DLD1 (cell line): Measurements from ENCODE around the gene FSCN2.

ENCODE experiments used
- in situ Hi-C: cut with HindIII; loops from 2 replicates; pipeline ENCODE4 v1.10.0; 2017; ENCODE audit warnings: low sequenced_read_pairs

Gene FSCN2

DNA sequence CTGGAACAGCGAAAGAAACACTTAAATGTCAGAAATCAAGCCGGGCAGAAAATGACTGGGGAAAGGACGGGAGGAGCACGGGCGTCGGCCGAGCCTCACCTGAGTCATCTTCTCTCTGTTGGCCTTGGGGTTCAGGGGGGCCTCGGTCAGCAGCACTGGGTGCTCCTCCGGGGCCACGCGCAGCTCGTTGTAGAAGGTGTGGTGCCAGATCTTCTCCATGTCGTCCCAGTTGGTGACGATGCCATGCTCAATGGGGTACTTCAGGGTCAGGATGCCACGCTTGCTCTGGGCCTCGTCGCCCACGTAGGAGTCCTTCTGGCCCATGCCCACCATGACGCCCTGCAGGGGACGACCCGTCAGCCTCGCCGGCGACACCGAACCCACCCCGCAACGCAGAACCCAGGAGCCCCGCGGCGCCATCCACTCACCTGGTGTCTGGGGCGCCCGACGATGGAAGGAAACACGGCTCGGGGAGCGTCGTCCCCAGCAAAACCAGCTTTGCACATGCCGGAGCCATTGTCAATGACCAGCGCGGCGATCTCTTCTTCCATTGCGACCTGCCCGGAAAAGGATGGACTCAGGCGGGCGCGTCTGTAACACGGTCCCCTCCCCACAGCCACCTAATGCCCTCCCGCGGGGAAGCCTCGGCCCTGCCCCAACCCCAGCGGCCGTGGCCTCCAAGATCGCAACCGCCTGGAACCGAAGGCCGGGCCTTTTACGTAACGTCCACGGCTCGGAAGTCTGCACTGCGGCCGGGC lies 16.2 kb upstream of the FSCN2 start:
- in situ Hi-C loops: no loop called here

DNA sequence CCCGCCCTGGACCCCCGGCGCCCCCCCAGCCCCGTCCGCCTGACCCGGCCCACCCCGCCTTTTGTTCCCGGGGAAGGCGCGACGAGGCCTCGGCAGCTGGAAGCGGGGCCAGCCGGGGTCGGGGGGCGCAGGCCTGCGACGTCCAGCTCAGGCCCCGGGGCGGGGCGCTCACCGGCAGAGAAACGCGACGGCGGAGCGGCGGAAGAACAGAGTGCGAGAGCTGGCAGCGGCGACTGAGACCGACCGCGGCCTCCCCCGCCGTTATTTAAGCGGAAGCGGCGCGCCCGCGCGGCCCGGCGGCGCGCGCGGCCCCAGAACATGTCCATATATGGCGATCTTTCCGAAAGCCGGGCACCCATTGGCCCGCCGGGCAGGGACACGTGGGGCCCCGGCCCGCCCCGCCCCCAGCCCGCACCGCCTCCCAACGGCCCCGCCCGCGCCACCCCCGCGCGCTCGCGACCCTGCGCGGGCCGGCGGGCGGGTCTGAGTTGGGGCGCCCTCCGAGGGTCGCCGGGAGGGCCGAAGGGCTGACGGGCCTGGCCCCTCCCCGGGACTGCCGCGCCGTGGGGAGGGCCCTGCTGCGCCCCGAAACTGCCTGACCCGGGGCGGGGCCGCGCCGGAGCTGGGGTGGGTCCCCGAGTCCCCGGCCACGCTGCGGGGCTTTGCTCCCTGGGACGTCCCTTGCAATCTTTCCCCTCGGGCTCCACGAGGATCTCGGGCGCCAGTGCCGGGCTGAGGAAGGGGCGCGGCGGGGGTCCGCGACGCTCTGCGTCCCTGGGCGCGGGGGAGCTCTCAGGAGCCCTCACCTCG lies 15.4 kb upstream of the FSCN2 start, which contains the start of gene ACTG1:
ACTG1 (minus strand) TSS at position 238 of the 810 bp plus-strand sequence. CDS start 445 bp downstream, outside the sequence.
- in situ Hi-C loops: no loop called here

GRCh38 chr17:81513372-81513752 lies 14.8 kb upstream of the FSCN2 start:
- in situ Hi-C loops: no loop called here

- in situ Hi-C loops: no loop called here
These were observed 14.3 kb upstream of the FSCN2 start for GRCh38 chr17:81513753-81514488.

DNA sequence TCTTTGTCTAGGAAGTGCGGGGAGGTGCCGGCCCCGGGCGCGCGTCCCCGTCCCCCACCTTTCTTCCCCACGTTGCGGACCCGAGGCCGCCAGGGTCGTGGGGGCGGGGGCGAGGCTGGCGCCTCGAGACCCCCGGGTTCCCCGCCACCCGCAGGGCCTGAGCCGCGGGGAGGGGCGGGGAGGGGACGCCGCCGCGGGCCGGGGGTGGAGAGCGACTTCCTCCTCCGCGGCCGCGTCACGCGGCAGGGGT lies 13.8 kb upstream of the FSCN2 start:
- in situ Hi-C loops: no loop called here

DNA sequence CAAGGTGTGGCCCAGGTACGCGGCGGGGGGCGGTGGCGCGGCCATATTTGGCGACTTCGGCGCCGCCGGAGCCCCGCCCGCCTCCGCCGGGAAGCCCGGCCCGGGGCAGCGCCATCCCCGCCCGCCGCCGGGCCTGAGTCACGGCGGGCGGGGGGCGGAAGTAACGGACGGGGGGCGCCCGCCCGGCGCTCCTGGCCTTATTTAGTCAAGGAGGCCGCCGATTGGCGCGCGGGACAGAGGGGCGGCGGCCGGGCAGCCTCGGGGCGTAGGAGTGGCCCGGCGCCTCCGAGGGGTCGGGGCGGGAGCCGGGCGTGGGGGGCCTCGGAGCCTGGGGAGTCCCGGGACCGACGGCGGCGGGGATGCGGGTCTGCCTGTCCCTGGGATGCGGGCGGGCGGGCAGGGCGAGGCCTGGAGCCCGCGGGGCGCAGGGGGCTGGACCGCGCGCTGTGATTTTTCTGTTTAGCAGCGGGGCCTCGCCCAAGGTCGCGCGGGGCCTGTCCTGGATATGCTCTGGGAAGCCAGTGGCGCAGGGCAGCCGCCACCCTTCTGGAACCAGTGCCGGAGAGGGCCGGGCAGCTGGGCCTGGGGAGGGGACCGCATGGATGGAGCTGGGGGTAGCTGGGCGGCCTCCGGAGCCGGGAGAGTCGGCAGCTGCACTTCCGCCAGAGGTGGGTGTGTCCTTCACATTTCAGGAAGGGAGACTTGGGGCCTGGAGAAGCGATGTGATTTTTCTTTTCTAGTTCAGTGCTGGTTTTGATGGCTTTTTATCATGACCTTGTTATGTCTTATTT lies 13.2 kb upstream of the FSCN2 start:
- in situ Hi-C loops: no loop called here

- in situ Hi-C loops: no loop called here
These were observed 12.6 kb upstream of the FSCN2 start for GRCh38 chr17:81515530-81516041.

DNA sequence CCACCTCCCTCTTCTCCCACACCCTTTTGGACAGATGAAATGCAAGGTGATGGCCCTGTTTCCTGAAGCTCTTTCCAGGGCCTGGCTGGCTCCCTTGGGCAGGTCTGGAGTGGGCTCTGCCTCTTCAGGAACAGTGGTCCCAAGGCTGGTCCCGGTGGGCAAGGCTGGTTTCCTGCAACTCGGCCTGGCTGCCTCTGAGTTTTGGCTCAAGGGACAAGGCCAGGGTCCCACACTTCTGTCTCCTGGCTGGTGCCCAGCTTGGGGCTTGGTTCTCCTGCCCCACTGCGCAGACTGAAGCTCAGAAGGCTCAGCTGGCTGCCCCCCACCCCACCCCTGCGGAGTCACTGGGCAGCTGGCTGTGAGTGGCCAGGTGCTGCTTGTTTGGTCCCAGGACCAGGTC lies 11.7 kb upstream of the FSCN2 start:
- in situ Hi-C loops: no loop called here

DNA sequence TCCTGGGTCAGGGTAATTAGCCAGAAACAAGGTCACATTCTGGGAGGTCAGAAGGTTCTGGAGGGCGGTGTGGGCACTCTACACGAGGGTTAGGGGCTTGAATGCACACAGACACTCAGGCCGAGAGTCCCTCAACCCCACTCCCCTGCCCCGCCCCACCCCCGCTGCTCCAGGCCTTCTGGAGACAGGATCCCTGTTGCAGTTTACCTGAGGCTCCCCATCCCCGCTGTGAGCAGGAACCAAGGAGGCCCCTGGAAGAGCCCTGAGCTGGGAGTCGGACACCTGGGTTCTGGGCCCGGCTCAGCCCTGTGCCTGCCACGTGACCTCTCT lies 11.2 kb upstream of the FSCN2 start:
- in situ Hi-C loops: no loop called here

DNA sequence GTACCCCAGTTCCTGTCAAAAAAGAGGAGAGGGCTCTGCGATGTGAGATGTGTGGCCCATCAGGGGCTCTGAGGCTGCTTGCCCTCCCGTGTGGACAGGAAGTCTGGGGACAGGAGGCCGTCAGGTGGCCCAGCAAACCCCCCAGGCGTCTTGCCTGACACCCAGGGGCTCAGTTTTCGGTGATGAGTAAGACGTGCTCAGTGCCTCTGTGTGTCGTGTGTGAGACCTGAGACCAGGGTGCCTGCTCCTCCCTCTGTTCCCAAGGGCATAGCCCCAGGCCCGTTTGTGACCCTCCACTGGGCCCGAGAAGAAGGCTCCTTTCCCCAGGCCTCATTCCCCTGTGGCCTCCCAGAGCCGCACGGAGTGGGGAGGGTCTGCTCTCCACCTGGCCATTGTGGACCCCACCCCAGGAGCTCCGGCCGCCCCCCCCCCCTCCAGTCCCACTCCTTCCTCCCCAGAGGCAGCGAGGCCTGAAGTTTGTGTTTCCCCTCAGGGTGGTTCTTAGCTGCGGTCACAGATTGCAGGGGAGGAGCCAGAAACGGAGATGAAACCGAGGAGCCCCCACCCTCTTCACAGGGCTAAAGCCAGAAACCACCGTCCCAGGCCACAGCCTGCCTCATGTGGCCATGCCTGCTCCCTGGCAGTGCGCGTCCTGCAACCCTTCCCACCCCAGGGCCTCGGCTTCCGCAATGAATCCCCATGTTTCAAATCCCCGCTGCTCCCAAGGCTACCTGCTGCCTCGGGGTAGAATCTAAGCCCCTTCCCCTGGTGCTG lies 10.7 kb upstream of the FSCN2 start:
- in situ Hi-C loops: no loop called here

- in situ Hi-C loops: no loop called here
These were observed 9.9 kb upstream of the FSCN2 start for GRCh38 chr17:81518113-81518784.

DNA sequence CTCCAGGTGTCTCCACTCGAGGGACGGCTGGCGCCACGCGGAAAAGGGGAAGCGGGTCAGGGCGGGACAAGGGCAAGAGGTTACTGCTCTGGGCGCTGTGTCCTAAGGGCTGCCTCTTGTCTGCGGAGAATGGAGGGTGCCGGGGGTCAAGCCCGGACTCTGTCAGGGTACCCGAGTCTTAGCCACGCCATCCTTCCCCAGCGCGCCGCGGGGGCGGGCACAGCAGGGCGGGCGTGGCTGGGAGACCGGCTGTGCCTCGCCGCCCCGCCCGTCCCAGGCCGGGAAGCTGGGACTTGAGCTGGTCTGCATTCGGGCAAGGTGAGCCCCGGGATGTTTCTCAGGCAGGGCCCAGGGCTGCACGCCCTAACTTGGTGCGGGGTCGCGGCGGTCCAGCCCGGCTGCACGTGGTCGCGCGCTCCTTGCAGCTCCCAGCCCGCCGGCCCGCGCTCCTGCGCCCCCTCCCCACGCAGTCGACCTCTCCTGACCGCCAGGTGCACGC lies 9.3 kb upstream of the FSCN2 start:
- in situ Hi-C loops: no loop called here

- in situ Hi-C loops: no loop called here
These were observed 8.7 kb upstream of the FSCN2 start for GRCh38 chr17:81519284-81520020.

DNA sequence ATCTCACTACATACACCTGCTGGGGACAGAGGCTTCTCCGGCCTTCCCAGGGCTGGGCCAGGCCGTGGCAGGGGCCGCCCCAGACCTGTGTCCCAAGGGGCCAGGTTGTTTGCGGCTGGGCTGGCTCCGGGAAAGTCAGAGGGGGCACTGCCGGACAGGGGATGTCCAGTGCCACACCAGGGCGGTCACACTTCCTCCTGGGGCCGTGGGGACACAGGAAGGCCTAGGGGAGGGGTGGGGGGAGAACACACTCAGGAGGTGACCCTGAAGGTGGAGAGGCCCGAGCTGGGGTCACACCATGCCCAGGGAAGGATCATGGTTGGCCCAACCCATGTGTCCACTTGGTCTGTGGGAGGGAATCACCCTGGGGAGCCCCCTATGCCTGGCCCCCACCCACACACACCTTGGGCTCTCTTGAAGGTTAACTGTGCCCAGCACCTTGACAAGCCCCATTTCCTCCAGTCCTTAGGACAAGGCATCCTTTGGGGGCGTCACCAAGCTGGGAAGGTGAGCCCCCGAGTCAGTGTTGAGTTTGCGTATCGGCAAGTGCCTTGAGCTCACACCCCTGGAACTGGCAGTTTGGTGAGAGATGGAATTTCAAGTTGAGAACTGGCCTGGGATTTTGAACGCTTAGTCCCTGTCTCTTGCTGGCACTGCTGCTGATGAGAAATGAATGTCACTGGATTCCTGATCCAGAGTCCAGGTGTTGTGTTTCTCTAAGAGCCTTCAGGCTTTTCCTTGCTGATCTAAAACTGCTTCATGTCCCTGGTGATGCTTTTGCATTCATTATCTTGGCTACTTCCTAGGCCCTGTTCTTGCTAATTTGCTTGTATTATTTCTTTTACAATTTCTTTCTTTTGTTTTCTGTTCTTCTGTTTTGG lies 7.9 kb upstream of the FSCN2 start:
- in situ Hi-C loops: no loop called here

DNA sequence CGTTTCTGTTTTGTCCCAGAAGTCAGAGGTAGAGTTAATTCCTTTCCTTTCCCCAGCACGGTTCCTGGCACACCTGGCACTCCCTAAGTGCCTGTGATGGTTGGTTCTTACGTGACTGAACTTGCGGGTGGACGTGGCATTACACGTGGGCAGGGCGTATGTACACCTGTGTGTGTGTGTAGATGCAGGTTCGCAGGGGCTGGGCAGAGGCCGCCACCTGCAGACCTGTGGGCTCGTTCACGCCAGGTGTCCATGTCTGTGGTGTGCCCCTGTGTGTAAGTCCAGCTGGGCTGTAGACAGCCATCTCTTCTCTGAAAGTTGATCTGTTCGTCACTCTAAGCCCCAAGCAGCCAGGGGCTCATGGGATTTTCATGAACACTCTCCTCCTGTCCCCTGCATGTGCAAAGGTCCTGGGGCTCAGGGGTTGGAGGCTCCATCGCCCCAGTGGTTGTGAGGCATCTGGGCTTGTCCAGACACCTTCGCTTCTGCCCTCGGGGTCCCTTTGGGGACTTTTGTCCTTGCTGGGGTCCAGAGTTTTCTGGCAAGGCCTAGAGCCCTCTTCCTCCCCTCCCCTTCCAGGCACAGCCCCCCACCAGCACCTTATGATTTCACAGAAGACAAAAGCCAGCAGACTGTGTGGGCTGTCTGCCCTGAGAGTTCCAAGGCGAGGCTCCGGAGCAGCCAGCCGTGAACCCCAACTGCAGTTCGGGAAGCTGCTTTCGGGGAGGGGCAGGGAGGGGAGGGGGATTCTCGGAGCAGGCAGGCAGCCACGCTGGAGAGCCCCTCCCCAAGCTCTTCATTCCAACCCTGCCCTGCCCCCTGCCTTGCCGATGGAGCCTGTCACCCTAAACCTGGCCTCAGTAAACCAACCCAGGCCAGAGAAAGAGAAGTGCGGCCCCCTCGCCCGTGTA lies 5.4 kb upstream of the FSCN2 start:
- in situ Hi-C loops: no loop called here

DNA sequence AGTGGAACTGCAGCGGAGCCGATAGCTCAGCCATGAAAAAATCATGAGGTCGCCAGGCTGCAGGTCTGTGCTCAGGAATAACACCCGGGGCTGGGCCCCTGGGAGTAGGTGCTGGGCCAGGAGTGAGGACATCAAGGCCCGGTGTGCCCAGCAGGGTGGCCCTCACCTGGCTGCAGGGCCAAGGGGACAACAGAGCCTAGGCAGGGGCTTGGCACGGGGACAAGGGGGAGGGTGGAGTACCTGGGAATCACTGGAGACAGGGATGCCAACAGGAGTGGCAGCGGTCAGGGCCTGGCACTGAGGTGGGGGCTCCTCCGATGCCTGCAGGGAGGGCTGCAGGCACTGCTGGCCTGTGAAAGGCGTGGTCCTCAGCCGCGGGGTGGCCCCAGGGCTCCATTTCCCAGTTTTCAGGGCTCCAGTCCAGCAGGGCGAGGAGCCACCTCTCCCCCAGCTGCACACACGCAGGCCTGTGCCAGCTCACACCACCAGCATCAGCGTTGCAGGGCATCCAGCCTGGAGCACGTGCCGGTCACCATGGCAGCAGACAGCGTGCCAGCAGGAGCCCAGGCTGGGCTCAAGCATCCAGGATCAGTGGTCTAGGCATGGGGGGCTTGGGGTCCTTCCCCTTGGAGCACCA lies 4.7 kb upstream of the FSCN2 start:
- in situ Hi-C loops: no loop called here
